MCF 10A (cell line): ENCODE results near the gene LUZP1. TPM values are rescaled to one million over a fixed set of nuclear protein-coding genes. Genes with fewer than 3 reads are reported as not detected.
"Not testable (repeated sequence)": the region's sequence is repeated elsewhere in the genome, so short reads cannot be mapped to it uniquely, and the experiment has no call there.

Experiments used
- BruUV-seq: library from RNA; stranded (reverse); fragments of 400-500 nt; replicated peaks from 2 replicates; lab custom pipeline; 2021; lab: Mats Ljungman, UMichigan
- CTCF ChIA-PET: fragments of 300-600 bp; sonication (Branson Sonifier 250); formaldehyde crosslinking; extraction: SDS; loops from one replicate; lab custom pipeline; 2021; ENCODE audit warnings: antibody characterized with exemption, inconsistent platforms; lab: Yijun Ruan, JAX
- POLR2A ChIA-PET: fragments of 300-600, 350-650 bp; sonication (Branson Sonifier 250); formaldehyde crosslinking; extraction: SDS; loops from one replicate; lab custom pipeline; 2020; ENCODE audit warnings: antibody characterized with exemption, inconsistent platforms; lab: Yijun Ruan, JAX
- DNase-seq: peaks from one replicate; pipeline ENCODE4 v3.0.0-alpha.2; 2018; ENCODE audit not compliant: unreplicated experiment
- H3K27ac Mint-ChIP-seq: one replicate; pipeline ENCODE4 v1.8.0; 2022; ENCODE audit warnings: mild to moderate bottlenecking, low read depth, mixed read lengths; ENCODE audit not compliant: unreplicated experiment
- H3K27me3 Mint-ChIP-seq: one replicate; pipeline ENCODE4 v1.8.0; 2022; ENCODE audit warnings: mixed read lengths; ENCODE audit not compliant: insufficient read depth, unreplicated experiment
- H3K36me3 Mint-ChIP-seq: one replicate; pipeline ENCODE4 v1.8.0; 2022; ENCODE audit warnings: mild to moderate bottlenecking, moderate library complexity, mixed read lengths; ENCODE audit not compliant: insufficient read depth, unreplicated experiment
- H3K4me1 Mint-ChIP-seq: one replicate; pipeline ENCODE4 v1.8.0; 2022; ENCODE audit warnings: mixed read lengths; ENCODE audit not compliant: insufficient read depth, unreplicated experiment
- H3K4me3 Mint-ChIP-seq: one replicate; pipeline ENCODE4 v1.8.0; 2022; ENCODE audit warnings: mild to moderate bottlenecking, moderate library complexity, mixed read lengths; ENCODE audit not compliant: unreplicated experiment
- H3K9me3 Mint-ChIP-seq: one replicate; pipeline ENCODE4 v1.8.0; 2022; ENCODE audit warnings: mixed read lengths; ENCODE audit not compliant: unreplicated experiment
- CTCF ChIP-seq: fragments of 200-600 bp; IDR thresholded peaks from one replicate; pipeline ENCODE4 v1.8.0; 2022; ENCODE audit warnings: antibody characterized with exemption, mild to moderate bottlenecking; ENCODE audit not compliant: unreplicated experiment
- intact Hi-C: fragments of 100-400 bp; cut with micrococcal nuclease; formaldehyde crosslinking; loops from 2 replicates; pipeline ENCODE4 v1.14.1; 2022
- total RNA-seq: library from RNA; stranded (reverse); gene quantifications from 2 replicates; pipeline ENCODE4 v1.2.3, GENCODE V29; 2022

LUZP1 gene
- total RNA-seq, 1 experiment from 2014 or later = 37.2 TPM

DNA sequence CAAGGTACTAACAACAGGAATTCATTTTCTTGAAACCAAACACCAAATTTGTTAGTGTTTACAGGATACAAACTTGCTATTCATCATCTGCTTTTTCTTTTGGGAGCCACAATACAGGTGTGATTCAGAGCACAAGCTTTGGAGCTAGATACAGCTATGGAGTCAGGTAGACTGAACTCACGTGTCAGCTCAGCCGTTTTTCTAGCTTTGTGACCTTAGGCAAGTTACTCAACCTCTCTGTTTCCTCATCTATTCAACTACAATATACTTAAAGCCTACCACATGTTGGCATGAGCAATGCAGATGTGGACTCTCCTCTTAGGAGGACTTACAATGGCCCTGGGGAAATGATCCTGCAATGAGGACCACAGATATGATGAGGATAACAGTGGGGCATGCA is 42.3 kb upstream of the LUZP1 start:
- H3K9me3 Mint-ChIP-seq = no peaks in the 10 kb centered on the region
- intact Hi-C loops = loop anchor here (10.0 kb wide), 1 partner anchor 64 kb away; no protein-coding TSS in a partner anchor
- H3K27me3 Mint-ChIP-seq = no peaks in the 10 kb centered on the region
- CTCF ChIA-PET = no interaction called here
- POLR2A ChIA-PET = interaction anchor here (1.2 kb wide), 1 partner anchor 10 kb away, joined by 3 read pairs; no protein-coding TSS in a partner anchor
- H3K4me3 Mint-ChIP-seq = no peak overlapping the region
- no peaks in the 10 kb centered on the region for H3K36me3 Mint-ChIP-seq
- DNase-seq = no peak
- BruUV-seq = no TSS peak
- H3K27ac Mint-ChIP-seq = no peak overlapping the region
- H3K4me1 Mint-ChIP-seq = no peaks in the 10 kb centered on the region
- TF ChIP-seq CTCF = no peak

DNA sequence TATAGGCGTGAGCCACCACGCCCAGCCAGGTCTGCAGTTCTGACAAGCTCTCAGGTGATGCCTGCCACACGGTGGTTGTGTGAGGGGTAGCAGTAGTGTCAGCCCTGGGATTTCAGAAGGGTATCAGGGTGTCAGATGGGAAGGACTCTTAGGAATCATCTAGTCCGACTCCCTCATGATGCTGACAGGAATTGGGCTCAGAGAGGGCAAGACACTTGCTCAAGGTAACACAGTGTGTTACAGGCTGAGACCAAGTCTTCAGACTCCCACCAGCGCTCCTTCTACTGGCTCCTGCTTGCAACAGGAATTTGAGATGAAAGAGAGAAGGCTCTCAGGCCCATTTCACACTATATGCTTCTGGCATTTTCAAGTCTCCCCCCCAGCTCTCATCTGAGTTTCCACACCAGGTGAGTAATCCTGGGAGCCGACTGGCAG is 41.7 kb upstream of the LUZP1 start:
- no peak for TF ChIP-seq CTCF
- Mint-ChIP-seq H3K36me3 (no peaks in the 10 kb centered on the region), H3K27me3 (no peaks in the 10 kb centered on the region), H3K4me1 (no peaks in the 10 kb centered on the region), H3K27ac (no peak overlapping the region), H3K9me3 (no peaks in the 10 kb centered on the region), H3K4me3 (no peak overlapping the region)
- DNase-seq = peak; percentile 37
- ChIA-PET POLR2A (no interaction called here), CTCF (interaction anchor here (0.6 kb wide), 1 partner anchor 794 kb away, joined by 3 read pairs; no protein-coding TSS in a partner anchor)
- BruUV-seq = no TSS peak
- intact Hi-C loops = loop anchor here (10.0 kb wide), 1 partner anchor 64 kb away; no protein-coding TSS in a partner anchor

GRCh38 chr1:23209770-23210169 is 41.1 kb upstream of the LUZP1 start:
- H3K27me3 Mint-ChIP-seq = no peaks in the 10 kb centered on the region
- H3K27ac Mint-ChIP-seq = no peak overlapping the region
- H3K4me1 Mint-ChIP-seq = no peaks in the 10 kb centered on the region
- no peak for DNase-seq
- H3K4me3 Mint-ChIP-seq = no peak overlapping the region
- H3K36me3 Mint-ChIP-seq = no peaks in the 10 kb centered on the region
- no TSS peak for BruUV-seq
- no peaks in the 10 kb centered on the region for H3K9me3 Mint-ChIP-seq
- POLR2A ChIA-PET = no interaction called here
- intact Hi-C loops = loop anchor here (10.0 kb wide), 1 partner anchor 65 kb away; no protein-coding TSS in a partner anchor
- CTCF ChIA-PET = no interaction called here
- TF ChIP-seq CTCF = no peak

DNA sequence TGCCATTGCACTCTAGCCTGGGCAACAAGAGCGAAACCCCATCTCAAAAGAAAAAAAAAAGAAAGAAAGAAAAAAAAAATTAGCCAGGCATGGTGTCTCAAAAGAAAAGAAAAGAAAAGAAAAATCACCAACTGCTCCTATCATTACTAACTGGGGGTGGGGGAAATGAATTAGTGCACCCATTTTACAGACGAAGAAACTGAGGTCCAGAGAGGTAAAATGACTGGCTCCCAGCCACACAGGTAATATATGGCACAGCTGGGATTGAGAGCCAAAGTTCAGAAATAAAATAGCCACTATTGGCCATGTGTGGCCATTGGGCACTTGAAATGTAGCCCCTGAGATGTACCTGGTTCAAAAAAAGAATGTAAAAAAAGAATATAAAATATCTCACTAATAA is 39.9 kb upstream of the LUZP1 start:
- intact Hi-C loops = no loop called here
- no peaks in the 10 kb centered on the region for H3K9me3 Mint-ChIP-seq
- H3K36me3 Mint-ChIP-seq = no peaks in the 10 kb centered on the region
- no peak overlapping the region for H3K4me3 Mint-ChIP-seq
- TF ChIP-seq CTCF = no peak
- POLR2A ChIA-PET = interaction anchor here (0.6 kb wide), 1 partner anchor 238 kb away, joined by 3 read pairs; no protein-coding TSS in a partner anchor
- CTCF ChIA-PET = interaction anchor here (0.6 kb wide), 1 partner anchor 158 kb away, joined by 3 read pairs; no protein-coding TSS in a partner anchor
- DNase-seq = no peak
- H3K4me1 Mint-ChIP-seq = no peaks in the 10 kb centered on the region
- no TSS peak for BruUV-seq
- H3K27me3 Mint-ChIP-seq = no peaks in the 10 kb centered on the region
- H3K27ac Mint-ChIP-seq = no peak overlapping the region

GRCh38 chr1:23207733-23208132 is 39.1 kb upstream of the LUZP1 start:
- DNase-seq, H3K4me3 Mint-ChIP-seq, H3K27me3 Mint-ChIP-seq, H3K36me3 Mint-ChIP-seq, H3K27ac Mint-ChIP-seq, BruUV-seq, POLR2A ChIA-PET, H3K9me3 Mint-ChIP-seq, intact Hi-C loops, H3K4me1 Mint-ChIP-seq: not testable (repeated sequence)
- CTCF ChIA-PET = interaction anchor here (0.6 kb wide), 1 partner anchor 8 kb away, joined by 4 read pairs; no protein-coding TSS in a partner anchor
